ENCODE results near the gene STK17A.
"Not testable (repeated sequence)": the region's sequence is repeated elsewhere in the genome, so short reads cannot be mapped to it uniquely, and the experiment has no call there.

STK17A gene

DNA sequence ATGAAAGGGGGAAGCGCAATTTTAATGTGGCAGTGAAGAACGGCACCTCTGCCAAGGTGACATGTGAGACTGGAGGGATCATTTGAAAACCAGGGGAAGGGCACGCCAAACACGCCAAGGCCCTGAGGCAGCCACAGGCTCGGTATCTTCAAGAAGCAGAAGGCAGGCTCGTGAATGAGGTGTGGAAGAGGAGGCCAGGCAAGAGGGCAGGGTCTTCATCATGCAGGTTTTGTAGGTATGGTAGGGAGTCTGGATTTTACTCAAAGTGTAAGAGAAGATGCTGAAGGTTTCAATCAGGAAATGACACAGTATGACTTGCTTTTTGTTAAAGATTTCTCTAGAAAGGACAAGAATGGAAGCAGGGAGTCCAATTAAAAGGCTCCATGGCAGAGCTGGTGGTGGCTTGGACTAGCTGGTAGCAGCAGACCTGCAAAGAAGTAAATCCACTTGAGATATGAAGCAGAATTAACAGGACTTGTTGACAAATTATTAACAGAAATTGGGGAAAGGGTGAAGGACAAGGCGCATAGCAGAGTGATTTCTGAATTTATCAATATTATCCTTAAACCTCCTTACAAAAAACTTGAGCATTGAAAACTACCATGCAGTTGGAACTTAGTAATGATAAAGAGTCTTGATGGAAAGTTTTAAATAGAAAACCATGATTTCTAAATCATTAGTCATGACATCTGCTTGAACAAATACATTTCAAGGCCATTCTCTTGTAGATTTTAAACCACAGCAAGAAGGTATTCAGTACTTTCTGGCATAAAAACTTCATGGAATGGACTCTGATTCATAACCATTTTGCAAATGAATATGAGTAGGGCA lies 76.0 kb downstream of the STK17A start:
- no peak for DNase-seq (ENCODE audit: low spot score)

DNA sequence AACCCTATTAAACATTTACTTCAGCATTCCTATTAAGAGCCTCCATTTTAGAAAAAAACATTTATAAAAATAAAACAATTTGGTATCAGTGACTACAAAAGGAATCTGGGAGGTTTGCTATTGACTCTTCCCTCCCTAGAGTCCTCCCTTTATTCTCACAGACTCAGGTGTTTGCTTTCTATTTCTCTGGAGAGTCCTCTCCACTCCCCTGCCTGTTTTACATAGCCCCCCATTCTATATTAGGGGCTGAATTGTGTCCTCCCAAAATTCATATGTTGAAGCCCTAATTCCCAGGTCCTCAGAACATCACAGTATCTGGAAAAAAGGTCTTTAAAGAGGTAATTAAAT lies 76.6 kb downstream of the STK17A start:
- DNase-seq (ENCODE audit: low spot score): no peak

DNA sequence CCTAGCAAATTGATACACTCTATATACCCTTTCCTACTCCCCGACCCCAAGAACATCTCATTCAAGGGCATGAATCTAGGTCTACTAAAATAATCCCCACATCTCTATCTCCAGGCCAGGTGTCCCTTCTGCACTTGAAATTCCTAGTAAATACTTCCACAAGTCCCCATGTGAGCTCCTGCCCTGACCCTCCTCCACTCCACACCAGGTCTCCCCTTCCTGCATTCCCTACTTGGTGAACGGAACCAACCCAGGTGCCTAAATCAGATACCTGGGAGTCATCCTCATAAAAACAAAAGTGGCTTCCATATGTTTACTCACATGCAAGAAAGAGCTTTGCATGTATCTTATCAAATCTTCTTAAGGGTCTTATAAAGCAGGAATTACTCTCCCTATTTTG lies 77.2 kb downstream of the STK17A start:
- DNase-seq (ENCODE audit: low spot score): no peak

DNA sequence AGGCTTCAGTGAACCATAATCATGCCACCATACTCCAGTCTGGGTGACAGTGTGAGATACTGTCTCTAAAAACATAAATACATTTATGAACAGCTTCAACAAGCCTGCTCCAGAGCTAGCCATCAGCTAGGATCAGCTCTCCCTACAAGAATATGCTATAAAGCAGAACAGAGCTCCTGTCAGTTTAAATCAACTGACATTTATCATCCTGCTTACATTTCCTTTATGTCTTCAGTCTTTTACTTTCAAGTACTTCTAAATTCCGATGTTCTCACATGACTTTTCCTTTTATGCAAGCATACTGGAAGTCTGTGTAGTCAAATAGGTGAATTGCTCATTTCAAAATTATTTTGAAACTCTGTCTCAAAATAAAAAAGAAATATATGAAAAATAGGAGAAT lies 81.8 kb downstream of the STK17A start:
- DNase-seq (ENCODE audit: low spot score): no peak

DNA sequence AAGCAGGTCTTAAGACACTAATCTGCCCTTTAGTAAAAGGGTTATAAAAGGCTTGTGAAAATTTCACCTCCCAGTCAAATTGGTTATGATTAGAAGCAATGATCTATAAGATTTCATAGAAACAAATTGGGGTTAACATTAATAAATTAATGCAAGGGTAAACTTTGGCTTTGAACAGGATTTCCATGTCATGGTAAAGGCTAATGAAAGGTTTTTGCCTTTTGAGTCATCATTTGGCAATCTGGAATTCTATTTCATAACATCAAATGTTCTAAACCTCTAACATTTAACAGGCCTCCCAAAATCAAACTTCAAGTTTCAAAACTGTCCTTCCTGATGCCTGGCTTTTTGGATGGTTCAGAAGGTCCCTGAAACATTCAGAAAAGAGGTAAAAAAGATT lies 84.0 kb downstream of the STK17A start:
- DNase-seq (ENCODE audit: low spot score): no peak

DNA sequence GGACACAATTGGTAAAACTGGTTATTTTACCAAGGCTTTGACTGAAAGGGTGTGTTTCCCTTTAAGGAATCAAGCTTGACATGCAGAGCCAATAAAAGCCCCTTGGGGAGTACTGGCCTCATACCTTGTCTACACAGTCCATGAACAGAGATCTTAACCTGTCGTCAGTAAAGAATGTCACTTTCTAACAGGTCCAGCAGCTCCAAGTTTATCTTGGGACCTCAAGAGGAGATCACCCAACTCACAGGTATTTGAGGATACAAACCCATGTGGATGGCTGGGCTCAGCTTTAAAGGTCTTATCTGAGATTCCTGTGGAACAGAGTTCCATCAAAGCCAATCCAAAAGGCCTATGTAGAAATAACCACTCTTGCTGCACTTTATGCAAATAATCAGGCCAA lies 85.1 kb downstream of the STK17A start:
- DNase-seq (ENCODE audit: low spot score): no peak

DNA sequence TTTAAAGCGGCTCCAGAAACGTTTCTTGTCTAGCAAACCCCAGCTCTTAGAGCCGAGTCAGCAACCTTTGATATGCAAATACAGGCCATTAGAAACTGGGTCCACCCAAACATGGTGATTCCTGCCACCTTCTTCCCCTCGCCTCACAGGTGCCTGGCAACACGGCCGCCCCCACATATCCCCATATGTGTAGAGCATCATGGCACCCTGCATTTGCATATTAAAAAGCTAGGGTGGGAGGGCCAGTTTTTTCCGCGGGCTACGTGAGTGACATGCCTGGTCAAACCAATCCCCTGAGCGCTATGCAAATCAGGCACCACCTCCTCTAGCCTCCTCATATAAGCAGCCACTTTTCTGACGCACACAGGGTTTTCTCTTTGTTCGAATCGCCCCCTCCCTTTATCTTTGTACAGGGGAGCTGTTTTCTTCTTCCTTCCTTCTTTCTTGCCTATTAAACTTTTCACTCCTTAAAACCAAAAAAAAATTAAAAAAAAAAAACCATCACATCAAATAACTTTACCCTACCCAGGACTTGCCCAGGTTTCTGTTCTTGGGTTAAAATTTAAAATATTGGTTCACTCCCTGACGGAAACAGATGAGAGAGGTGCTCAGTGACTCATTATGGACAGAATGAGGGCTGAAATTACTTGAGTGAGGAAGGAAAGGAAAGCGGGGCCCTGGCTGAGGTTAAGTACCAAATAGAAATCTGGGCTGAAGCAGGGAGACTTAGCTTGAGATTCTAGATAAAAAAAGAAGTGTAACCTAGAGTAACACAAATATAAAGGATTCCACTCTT lies 86.6 kb downstream of the STK17A start:
- DNase-seq (ENCODE audit: low spot score): no peak

DNA sequence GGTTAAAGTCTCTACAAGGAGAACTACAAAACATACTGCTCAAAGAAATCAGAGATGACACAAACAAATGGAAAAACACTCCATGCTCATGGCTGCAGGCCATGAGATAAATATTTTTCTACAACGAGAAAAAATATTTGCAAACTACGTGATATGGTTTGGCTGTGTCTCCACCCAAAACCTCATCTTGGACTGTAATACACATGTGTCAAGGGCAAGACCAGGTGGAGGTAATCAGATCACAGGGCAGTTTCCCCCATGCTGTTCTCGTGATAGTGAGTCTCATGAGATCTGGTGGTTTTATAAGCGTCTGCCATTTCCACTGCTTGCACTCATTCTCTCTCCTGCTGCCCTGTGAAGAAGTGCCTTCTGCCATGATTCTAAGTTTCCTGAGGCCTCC lies 88.6 kb downstream of the STK17A start:
- no peak for DNase-seq (ENCODE audit: low spot score)

DNA sequence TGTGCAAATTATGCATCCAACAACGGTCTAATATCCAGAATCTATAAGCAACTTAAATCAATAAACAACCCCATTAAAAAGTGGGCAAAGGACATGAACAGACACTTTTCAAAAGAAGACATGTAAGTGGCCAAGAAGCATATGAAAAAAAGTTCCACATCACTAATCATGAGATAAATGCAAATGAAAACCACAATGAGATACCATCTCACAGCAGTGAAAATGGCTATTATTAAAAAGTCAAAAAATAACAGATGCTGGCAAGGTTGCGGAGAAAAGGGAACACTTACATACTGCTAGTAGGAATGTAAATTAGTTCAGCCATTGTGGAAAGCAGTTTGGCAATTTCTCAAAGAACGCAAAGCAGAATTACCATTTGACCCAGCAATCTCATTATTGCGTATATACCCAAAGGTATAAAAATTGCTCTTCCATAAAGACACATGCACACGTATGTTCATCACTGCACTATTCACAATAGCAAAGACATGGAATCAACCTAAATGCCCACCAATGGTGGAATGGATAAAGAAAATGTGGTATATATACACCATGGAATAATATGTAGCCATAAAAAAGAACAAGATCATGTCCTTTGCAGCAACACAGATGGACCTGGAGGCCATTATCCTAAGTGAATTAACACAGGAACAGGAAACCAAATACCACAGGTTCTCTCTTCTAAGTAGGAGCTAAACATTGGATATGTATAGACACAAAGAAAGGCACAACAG lies 90.5 kb downstream of the STK17A start:
- DNase-seq (ENCODE audit: low spot score): not testable (repeated sequence)

DNA sequence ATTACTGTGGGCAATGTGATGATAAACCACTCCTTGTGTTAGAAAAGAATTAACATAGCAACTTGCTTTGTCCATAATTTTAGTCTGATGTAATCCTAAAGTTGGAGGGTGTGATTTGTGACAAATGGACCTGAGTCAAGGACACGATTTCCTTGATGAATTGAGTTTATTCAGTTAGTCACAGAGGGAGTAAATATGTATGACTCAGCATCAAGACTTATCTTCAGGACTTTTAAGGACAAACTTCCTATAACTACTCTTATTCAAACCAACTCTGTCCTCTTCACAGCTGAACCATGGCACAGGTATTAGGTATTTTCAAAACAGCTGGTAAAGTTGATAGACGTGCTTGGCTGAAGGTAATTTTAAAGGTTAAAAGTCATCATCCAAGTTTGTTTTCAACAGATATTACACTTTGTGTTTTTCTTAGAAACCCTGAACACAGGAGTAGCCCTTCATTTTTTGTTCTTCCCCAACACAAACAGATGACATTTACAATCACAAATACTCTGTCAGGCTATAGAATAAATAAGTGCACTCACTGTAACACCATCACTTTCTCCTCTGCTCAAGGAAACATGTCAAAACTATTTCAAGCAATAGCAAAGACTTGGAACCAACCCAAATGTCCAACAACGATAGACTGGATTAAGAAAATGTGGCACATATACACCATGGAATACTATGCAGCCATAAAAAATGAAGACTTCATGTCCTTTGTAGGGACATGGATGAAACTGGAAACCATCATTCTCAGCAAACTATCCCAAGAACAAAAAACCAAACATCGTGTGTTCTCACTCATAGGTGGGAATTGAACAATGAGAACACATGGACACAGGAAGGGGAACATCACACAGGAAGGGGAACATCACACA lies 91.9 kb downstream of the STK17A start:
- DNase-seq (ENCODE audit: low spot score): no peak

Measured in Ammon's horn (tissue), 1 donor.